ENCODE measurements around the gene GPR107. TPM values are rescaled to one million over a fixed set of nuclear protein-coding genes. Genes with fewer than 3 reads are reported as not detected.

The GPR107 gene
- total and polyA plus RNA-seq, 3 donors from 2014 or later: 41.1 to 53.4 (median 49.1) TPM

GRCh38 chr9:130143958-130144366 lies 90.3 kb downstream of the GPR107 start:
- Histone ChIP-seq H3K27ac (no peak overlapping the region), H3K4me3 (no peak overlapping the region), H3K4me1 (peaks cover 6% of the 10 kb centered on the region), H3K27me3 (no peaks in the 10 kb centered on the region), H3K9me3 (no peaks in the 10 kb centered on the region), H3K36me3 (ENCODE audit: low read depth, missing control alignments) (no peaks in the 10 kb centered on the region)
- WGBS, 2 donors: 27 to 55% methylated on average over 14 of the region's 14 CpGs
- no peak for TF ChIP-seq POLR2A (IDR thresholded peaks at IDR 0.05)
- no peak for TF ChIP-seq CTCF (IDR thresholded peaks at IDR 0.05)
- DNase-seq: peak; percentile 43
- intact Hi-C loops (cut with DNase I; ENCODE audit: low total_unique reads): no loop called here

- Histone ChIP-seq H3K4me3 (no peak overlapping the region), H3K4me1 (no peaks in the 10 kb centered on the region), H3K27me3 (no peaks in the 10 kb centered on the region), H3K27ac (no peak overlapping the region), H3K9me3 (no peaks in the 10 kb centered on the region), H3K36me3 (ENCODE audit: low read depth, missing control alignments) (no peaks in the 10 kb centered on the region)
- 67 to 84% methylated on average over 5 of the region's 5 CpGs for WGBS, 2 donors
- intact Hi-C loops (cut with DNase I; ENCODE audit: low total_unique reads): no loop called here
- no peak for DNase-seq
- TF ChIP-seq CTCF (IDR thresholded peaks at IDR 0.05) (no peak), POLR2A (IDR thresholded peaks at IDR 0.05) (no peak)
Measured at GRCh38 chr9:130144703-130145102, 91.0 kb downstream of the GPR107 start.

GRCh38 chr9:130145658-130146057 lies 92.0 kb downstream of the GPR107 start:
- Histone ChIP-seq H3K27me3 (no peaks in the 10 kb centered on the region), H3K27ac (no peak overlapping the region), H3K36me3 (ENCODE audit: low read depth, missing control alignments) (no peaks in the 10 kb centered on the region), H3K4me3 (no peak overlapping the region), H3K4me1 (no peaks in the 10 kb centered on the region), H3K9me3 (no peaks in the 10 kb centered on the region)
- TF ChIP-seq CTCF (IDR thresholded peaks at IDR 0.05) (no peak), POLR2A (IDR thresholded peaks at IDR 0.05) (no peak)
- intact Hi-C loops (cut with DNase I; ENCODE audit: low total_unique reads): no loop called here
- no peak for DNase-seq
- WGBS, 2 donors: 76 to 81% methylated on average over 1 of the region's 1 CpG

- Histone ChIP-seq H3K4me1 (no peaks in the 10 kb centered on the region), H3K27me3 (no peaks in the 10 kb centered on the region), H3K4me3 (no peak overlapping the region), H3K27ac (no peak overlapping the region), H3K9me3 (no peaks in the 10 kb centered on the region), H3K36me3 (ENCODE audit: low read depth, missing control alignments) (no peaks in the 10 kb centered on the region)
- intact Hi-C loops (cut with DNase I; ENCODE audit: low total_unique reads): no loop called here
- no peak for DNase-seq
- no peak for TF ChIP-seq CTCF (IDR thresholded peaks at IDR 0.05)
- no peak for TF ChIP-seq POLR2A (IDR thresholded peaks at IDR 0.05)
- 90 to 91% methylated on average over 5 of the region's 5 CpGs for WGBS, 2 donors
Measured at GRCh38 chr9:130147198-130147597, 93.5 kb downstream of the GPR107 start.

- no peaks in the 10 kb centered on the region for H3K27me3 ChIP-seq
- 93 to 96% methylated on average over 3 of the region's 3 CpGs for WGBS, 2 donors
- H3K4me3 ChIP-seq: no peak overlapping the region
- no peaks in the 10 kb centered on the region for H3K9me3 ChIP-seq
- no peak for TF ChIP-seq CTCF (IDR thresholded peaks at IDR 0.05)
- TF ChIP-seq POLR2A (IDR thresholded peaks at IDR 0.05): no peak
- no peak overlapping the region for H3K27ac ChIP-seq
- intact Hi-C loops (cut with DNase I; ENCODE audit: low total_unique reads): no loop called here
- no peaks in the 10 kb centered on the region for H3K4me1 ChIP-seq
- H3K36me3 ChIP-seq (ENCODE audit: low read depth, missing control alignments): no peaks in the 10 kb centered on the region
- DNase-seq: no peak
Measured at GRCh38 chr9:130147910-130148309, 94.2 kb downstream of the GPR107 start.
